Uterus (tissue), 4 donors: ENCODE data around the gene ITPR1. TPM values are rescaled to one million over a fixed set of nuclear protein-coding genes. Genes with fewer than 3 reads are reported as not detected.
A peak's percentile ranks its signal among the peaks of the same experiment; 100 is the strongest.

ENCODE experiments used
- DNase-seq, 2 donors: peaks; one replicate each; pipeline ENCODE4 v3.0.0-alpha.2; 2019 to 2020
- H3K27ac ChIP-seq, 2 donors: fragments of 200-600 bp; sonication (generic); 1 replicate in 1 of 2; 2 replicates in 1 of 2; pipeline ENCODE4 v1.5.1; 2016 to 2018
- H3K27me3 ChIP-seq, 2 donors: fragments of 200-600 bp; sonication (generic); one replicate each; pipeline ENCODE4 v1.5.1; 2018 to 2019; ENCODE audit warnings: control low read depth in 1 of 2
- H3K36me3 ChIP-seq, 2 donors: fragments of 200-600 bp; sonication (generic); one replicate each; pipeline ENCODE4 v1.5.1; 2019; ENCODE audit warnings: control low read depth in 1 of 2
- H3K4me1 ChIP-seq, 2 donors: fragments of 200-600 bp; sonication (generic); one replicate each; pipeline ENCODE4 v1.5.1; 2018 to 2019; ENCODE audit warnings: control low read depth in 1 of 2
- H3K4me3 ChIP-seq, 2 donors: fragments of 200-600 bp; sonication (generic); 1 replicate in 1 of 2; 2 replicates in 1 of 2; pipeline ENCODE4 v1.5.1; 2018 to 2019; ENCODE audit warnings: mild to moderate bottlenecking in 1 of 2
- H3K9me3 ChIP-seq, 2 donors: fragments of 200-600 bp; sonication (generic); one replicate each; pipeline ENCODE4 v1.5.1; 2019; ENCODE audit warnings: control low read depth in 1 of 2
- POLR2A ChIP-seq, 2 donors: fragments of 450-650 bp; IDR thresholded peaks; one replicate each; pipeline ENCODE4 v1.6.1; 2016; ENCODE audit warnings: antibody characterized with exemption in 2 of 2, mild to moderate bottlenecking in 1 of 2, moderate library complexity in 1 of 2
- intact Hi-C: fragments of 100-400 bp; cut with DNase I; formaldehyde crosslinking; loops from one replicate; pipeline ENCODE4 v1.15.1; 2023; ENCODE audit warnings: low total_unique reads
- total RNA-seq, 4 donors: library from RNA; depleted of rRNA in 3 of 4; stranded (reverse); fragments of >200 nt in 3 of 4; gene quantifications; one replicate each; pipeline versions ENCODE4 v1.1.0 to v1.2.4, GENCODE V29; 2014 to 2023
- TF ChIP-seq, protein P1 (sequence below), 4 experiments: fragments of 200-600 bp in 2 of 4; fragments of 450-650 bp in 2 of 4; sonication (generic) in 2 of 4; IDR thresholded peaks; one replicate each; pipeline ENCODE4 v1.5.1; 2016 to 2019; ENCODE audit warnings: antibody characterized with exemption in 4 of 4, mild to moderate bottlenecking in 2 of 4, moderate library complexity in 1 of 4
- donor health status: DM: yes; HTN: yes; CAD: no.

ITPR1 gene
- total RNA-seq, 4 donors from 2014 or later, result 98.2 to 224 (median 141) TPM

GRCh38 chr3:4814904-4815574 lies 321.9 kb downstream of the ITPR1 start:
- H3K27me3 ChIP-seq, result no peaks in the 10 kb centered on the region
- intact Hi-C loops, result no loop called here
- H3K9me3 ChIP-seq, result no peaks in the 10 kb centered on the region
- DNase-seq, result no peak
- no peaks in the 10 kb centered on the region for H3K4me1 ChIP-seq
- no peaks in the 10 kb centered on the region for H3K36me3 ChIP-seq
- no peak overlapping the region for H3K4me3 ChIP-seq
- TF ChIP-seq, protein P1, sequence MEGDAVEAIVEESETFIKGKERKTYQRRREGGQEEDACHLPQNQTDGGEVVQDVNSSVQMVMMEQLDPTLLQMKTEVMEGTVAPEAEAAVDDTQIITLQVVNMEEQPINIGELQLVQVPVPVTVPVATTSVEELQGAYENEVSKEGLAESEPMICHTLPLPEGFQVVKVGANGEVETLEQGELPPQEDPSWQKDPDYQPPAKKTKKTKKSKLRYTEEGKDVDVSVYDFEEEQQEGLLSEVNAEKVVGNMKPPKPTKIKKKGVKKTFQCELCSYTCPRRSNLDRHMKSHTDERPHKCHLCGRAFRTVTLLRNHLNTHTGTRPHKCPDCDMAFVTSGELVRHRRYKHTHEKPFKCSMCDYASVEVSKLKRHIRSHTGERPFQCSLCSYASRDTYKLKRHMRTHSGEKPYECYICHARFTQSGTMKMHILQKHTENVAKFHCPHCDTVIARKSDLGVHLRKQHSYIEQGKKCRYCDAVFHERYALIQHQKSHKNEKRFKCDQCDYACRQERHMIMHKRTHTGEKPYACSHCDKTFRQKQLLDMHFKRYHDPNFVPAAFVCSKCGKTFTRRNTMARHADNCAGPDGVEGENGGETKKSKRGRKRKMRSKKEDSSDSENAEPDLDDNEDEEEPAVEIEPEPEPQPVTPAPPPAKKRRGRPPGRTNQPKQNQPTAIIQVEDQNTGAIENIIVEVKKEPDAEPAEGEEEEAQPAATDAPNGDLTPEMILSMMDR (IDR thresholded peaks at IDR 0.05), result no peak
- no peak for TF ChIP-seq POLR2A (IDR thresholded peaks at IDR 0.05)
- peak overlapping the region; percentile 4 to 31 for H3K27ac ChIP-seq

DNA sequence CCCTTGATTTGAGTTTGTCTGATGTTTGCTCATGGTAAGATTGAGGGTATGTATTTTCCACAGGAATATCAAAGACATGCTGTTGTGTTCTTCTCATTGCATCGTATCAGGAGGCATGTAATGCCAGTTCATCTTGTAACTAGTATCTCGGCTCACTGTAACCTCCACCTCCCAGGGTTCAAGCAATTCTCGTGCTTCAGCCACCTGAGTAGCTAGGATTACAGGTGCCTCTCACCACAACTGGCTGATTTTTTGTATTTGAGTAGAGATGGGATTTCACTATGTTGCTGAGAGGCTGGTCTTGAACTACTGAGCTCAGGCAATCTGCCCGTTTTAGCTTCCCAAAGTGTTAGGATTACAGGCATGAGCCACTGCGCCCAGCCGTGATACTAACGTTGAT lies 323.2 kb downstream of the ITPR1 start:
- no peak overlapping the region for H3K4me3 ChIP-seq
- no peak for DNase-seq
- TF ChIP-seq, protein P1 (IDR thresholded peaks at IDR 0.05), result no peak
- TF ChIP-seq POLR2A (IDR thresholded peaks at IDR 0.05), result no peak
- no peaks in the 10 kb centered on the region for H3K9me3 ChIP-seq
- H3K4me1 ChIP-seq, result no peaks in the 10 kb centered on the region
- intact Hi-C loops, result no loop called here
- no peaks in the 10 kb centered on the region for H3K36me3 ChIP-seq
- H3K27ac ChIP-seq, result no peak overlapping the region
- H3K27me3 ChIP-seq, result no peaks in the 10 kb centered on the region

- intact Hi-C loops, result no loop called here
- no peak for DNase-seq
- Histone ChIP-seq H3K27me3 (no peaks in the 10 kb centered on the region), H3K36me3 (no peaks in the 10 kb centered on the region), H3K27ac (no peak overlapping the region), H3K4me1 (no peaks in the 10 kb centered on the region), H3K4me3 (no peak overlapping the region), H3K9me3 (no peaks in the 10 kb centered on the region)
- TF ChIP-seq, protein P1 (IDR thresholded peaks at IDR 0.05), result no peak
- no peak for TF ChIP-seq POLR2A (IDR thresholded peaks at IDR 0.05)
Observed at GRCh38 chr3:4816718-4817117, 323.6 kb downstream of the ITPR1 start.

GRCh38 chr3:4817128-4817527 lies 324.0 kb downstream of the ITPR1 start:
- no peaks in the 10 kb centered on the region for H3K4me1 ChIP-seq
- DNase-seq, result no peak
- H3K9me3 ChIP-seq, result no peaks in the 10 kb centered on the region
- H3K4me3 ChIP-seq, result no peak overlapping the region
- intact Hi-C loops, result no loop called here
- H3K27ac ChIP-seq, result no peak overlapping the region
- H3K27me3 ChIP-seq, result no peaks in the 10 kb centered on the region
- TF ChIP-seq, protein P1 (IDR thresholded peaks at IDR 0.05), result no peak
- no peak for TF ChIP-seq POLR2A (IDR thresholded peaks at IDR 0.05)
- no peaks in the 10 kb centered on the region for H3K36me3 ChIP-seq

GRCh38 chr3:4818164-4818563 lies 325.0 kb downstream of the ITPR1 start:
- no peaks in the 10 kb centered on the region for H3K36me3 ChIP-seq
- no peak for TF ChIP-seq POLR2A (IDR thresholded peaks at IDR 0.05)
- TF ChIP-seq, protein P1 (IDR thresholded peaks at IDR 0.05), result no peak
- intact Hi-C loops, result no loop called here
- no peak for DNase-seq
- H3K27me3 ChIP-seq, result no peaks in the 10 kb centered on the region
- no peaks in the 10 kb centered on the region for H3K4me1 ChIP-seq
- no peak overlapping the region for H3K27ac ChIP-seq
- no peaks in the 10 kb centered on the region for H3K9me3 ChIP-seq
- no peak overlapping the region for H3K4me3 ChIP-seq
